GM19452 (cell line): ENCODE results near the gene AGBL1.

Experiments used
- ATAC-seq: cut with Tn5 transposase; IDR thresholded peaks from one replicate; pipeline ENCODE4 v1.9.1; 2021; ENCODE audit not compliant: unreplicated experiment

The AGBL1 gene

GRCh38 chr15:86558686-86559085, 479.0 kb downstream of the AGBL1 start:
- ATAC-seq, result no peak

- ATAC-seq, result no peak
Measured at GRCh38 chr15:86568378-86568777, 488.7 kb downstream of the AGBL1 start.

- no peak for ATAC-seq
Measured at GRCh38 chr15:86570738-86571137, 491.1 kb downstream of the AGBL1 start.

GRCh38 chr15:86571873-86572272, 492.2 kb downstream of the AGBL1 start:
- no peak for ATAC-seq

- ATAC-seq, result no peak
Measured at GRCh38 chr15:86572368-86572841, 492.7 kb downstream of the AGBL1 start.

- ATAC-seq, result no peak
Measured at GRCh38 chr15:86573476-86573875, 493.8 kb downstream of the AGBL1 start.

- no peak for ATAC-seq
Measured at GRCh38 chr15:86588413-86588812, 508.7 kb downstream of the AGBL1 start.

- no peak for ATAC-seq
Measured at GRCh38 chr15:86590461-86590860, 510.8 kb downstream of the AGBL1 start.

GRCh38 chr15:86591158-86591557, 511.5 kb downstream of the AGBL1 start:
- ATAC-seq, result no peak

- no peak for ATAC-seq
Measured at GRCh38 chr15:86591994-86592735, 512.5 kb downstream of the AGBL1 start.

GRCh38 chr15:86595741-86596140, 516.1 kb downstream of the AGBL1 start:
- no peak for ATAC-seq

- no peak for ATAC-seq
Measured at GRCh38 chr15:86603466-86603865, 523.8 kb downstream of the AGBL1 start.

- no peak for ATAC-seq
Measured at GRCh38 chr15:86608461-86609205, 529.0 kb downstream of the AGBL1 start.

- no peak for ATAC-seq
Measured at GRCh38 chr15:86609275-86609674, 529.6 kb downstream of the AGBL1 start.

- no peak for ATAC-seq
Measured at GRCh38 chr15:86610038-86610437, 530.4 kb downstream of the AGBL1 start.

- ATAC-seq, result no peak
Measured at GRCh38 chr15:86611417-86612040, 531.9 kb downstream of the AGBL1 start.

- no peak for ATAC-seq
Measured at GRCh38 chr15:86615411-86615810, 535.7 kb downstream of the AGBL1 start.

GRCh38 chr15:86615816-86616215, 536.1 kb downstream of the AGBL1 start:
- no peak for ATAC-seq

GRCh38 chr15:86616771-86617170, 537.1 kb downstream of the AGBL1 start:
- ATAC-seq, result no peak

- no peak for ATAC-seq
Measured at GRCh38 chr15:86620157-86620556, 540.5 kb downstream of the AGBL1 start.

- ATAC-seq, result no peak
Measured at GRCh38 chr15:86620641-86621349, 541.1 kb downstream of the AGBL1 start.
